Astrocyte (in vitro differentiated cells and primary cell): Measurements from ENCODE around the gene CAPN12. TPM values are rescaled to one million over a fixed set of nuclear protein-coding genes. Genes with fewer than 3 reads are reported as not detected.

Experiments used
- DNase-seq: peaks from one replicate; pipeline ENCODE4 v3.0.0-alpha.2; 2010; ENCODE audit warnings: low read depth
- FAIRE-seq: peaks from 2 replicates; lab custom pipeline; 2011; peaks lifted over from hg19 to GRCh38; lab: Jason Lieb, UNC
- H2AFZ ChIP-seq: 2 replicates; pipeline ENCODE4 v1.6.0; 2012; ENCODE audit warnings: low read depth, low read length, inconsistent platforms
- H3K27ac ChIP-seq: 2 replicates; pipeline ENCODE4 v1.5.1; 2011; ENCODE audit warnings: low read depth, low read length, inconsistent platforms
- H3K27me3 ChIP-seq: 2 replicates; pipeline ENCODE4 v1.6.0; 2011; ENCODE audit warnings: low read length, inconsistent platforms; ENCODE audit not compliant: insufficient read depth
- H3K36me3 ChIP-seq: 2 replicates; pipeline ENCODE4 v1.5.1; 2011; ENCODE audit warnings: low read length, inconsistent platforms; ENCODE audit not compliant: insufficient read depth
- H3K4me1 ChIP-seq: 2 replicates; pipeline ENCODE4 v1.5.1; 2011; ENCODE audit warnings: low read length, inconsistent platforms; ENCODE audit not compliant: insufficient read depth
- H3K4me2 ChIP-seq: 2 replicates; pipeline ENCODE4 v1.6.0; 2012; ENCODE audit warnings: low read length, inconsistent platforms
- H3K4me3 ChIP-seq: 2 replicates; pipeline ENCODE4 v1.5.1; 2011; ENCODE audit warnings: low read depth, mild to moderate bottlenecking, low read length, inconsistent platforms; ENCODE audit not compliant: insufficient read depth
- H3K79me2 ChIP-seq: 2 replicates; pipeline ENCODE4 v1.6.0; 2012; ENCODE audit warnings: mild to moderate bottlenecking, low read length, inconsistent platforms; ENCODE audit not compliant: insufficient read depth
- H3K9ac ChIP-seq: 2 replicates; pipeline ENCODE4 v1.6.0; 2012; ENCODE audit warnings: mild to moderate bottlenecking, low read length, inconsistent platforms
- H3K9me3 ChIP-seq: 2 replicates; pipeline ENCODE4 v1.5.1; 2012; ENCODE audit warnings: low read depth, mild to moderate bottlenecking, low read length, inconsistent platforms; ENCODE audit not compliant: insufficient read depth
- H4K20me1 ChIP-seq: 2 replicates; pipeline ENCODE4 v1.6.0; 2012; ENCODE audit warnings: low read length, inconsistent platforms; ENCODE audit not compliant: insufficient read depth
- H3K27ac Mint-ChIP-seq: one replicate; pipeline ENCODE4 v1.8.0; 2021; ENCODE audit warnings: mild to moderate bottlenecking, mixed read lengths; ENCODE audit not compliant: unreplicated experiment
- H3K27me3 Mint-ChIP-seq: one replicate; pipeline ENCODE4 v1.8.0; 2021; ENCODE audit warnings: low read depth, mixed read lengths; ENCODE audit not compliant: unreplicated experiment
- H3K36me3 Mint-ChIP-seq: one replicate; pipeline ENCODE4 v1.8.0; 2021; ENCODE audit warnings: low read depth, mixed read lengths; ENCODE audit not compliant: unreplicated experiment
- H3K4me1 Mint-ChIP-seq: one replicate; pipeline ENCODE4 v1.8.0; 2021; ENCODE audit warnings: low read depth, mixed read lengths; ENCODE audit not compliant: unreplicated experiment
- H3K4me3 Mint-ChIP-seq: one replicate; pipeline ENCODE4 v1.8.0; 2021; ENCODE audit warnings: mild to moderate bottlenecking, moderate library complexity, mixed read lengths; ENCODE audit not compliant: unreplicated experiment
- H3K9me3 Mint-ChIP-seq: one replicate; pipeline ENCODE4 v1.8.0; 2021; ENCODE audit warnings: mild to moderate bottlenecking, mixed read lengths; ENCODE audit not compliant: unreplicated experiment
- EZH2 ChIP-seq: IDR thresholded peaks from 2 replicates; pipeline ENCODE4 v1.6.1; 2012; ENCODE audit warnings: mild to moderate bottlenecking, low read length, inconsistent platforms; ENCODE audit not compliant: insufficient read depth
- total RNA-seq: library from RNA; stranded (reverse); gene quantifications from 2 replicates; pipeline ENCODE4 v1.2.1, GENCODE V29; 2021
- TF ChIP-seq, protein P1 (sequence below): IDR thresholded peaks from 2 replicates; pipeline ENCODE4 v1.5.1; 2011; ENCODE audit warnings: low read depth, mild to moderate bottlenecking, inconsistent platforms, low read length, moderate library complexity; ENCODE audit not compliant: insufficient read depth

CAPN12 gene
- total RNA-seq, 1 donor from 2014 or later: 4.6 TPM

DNA sequence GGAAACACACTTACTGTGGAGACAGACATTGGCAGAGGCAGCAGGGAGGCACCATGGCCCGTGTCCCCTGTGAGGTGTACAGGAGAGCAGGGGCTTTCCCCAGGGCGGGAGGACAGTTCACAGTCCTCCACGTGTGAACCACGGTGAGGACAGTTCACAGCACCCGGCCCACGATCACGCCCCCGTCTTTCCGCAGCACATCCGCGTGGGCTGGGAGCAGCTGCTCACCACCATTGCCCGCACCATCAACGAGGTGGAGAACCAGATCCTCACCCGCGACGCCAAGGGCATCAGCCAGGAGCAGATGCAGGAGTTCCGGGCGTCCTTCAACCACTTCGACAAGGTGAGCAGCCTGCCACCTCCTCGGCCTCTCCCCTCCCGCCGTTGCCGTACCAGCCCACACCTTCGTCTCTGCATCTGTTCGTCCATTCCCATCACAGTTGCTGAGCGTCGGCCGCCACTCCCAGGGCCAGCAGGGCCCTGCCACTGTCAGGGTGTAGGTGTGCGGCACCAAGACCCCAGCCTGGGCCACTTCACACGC is 17.4 kb downstream of the CAPN12 start:
- no peak overlapping the region for H2AFZ ChIP-seq
- no peaks in the 10 kb centered on the region for H3K9me3 Mint-ChIP-seq
- H3K27me3 Mint-ChIP-seq: no peaks in the 10 kb centered on the region
- H3K27me3 ChIP-seq: no peaks in the 10 kb centered on the region
- H3K4me3 Mint-ChIP-seq: no peak overlapping the region
- no peak overlapping the region for H3K9ac ChIP-seq
- peaks cover 60% of the 10 kb centered on the region for H4K20me1 ChIP-seq
- H3K4me3 ChIP-seq: no peak overlapping the region
- TF ChIP-seq, protein P1, sequence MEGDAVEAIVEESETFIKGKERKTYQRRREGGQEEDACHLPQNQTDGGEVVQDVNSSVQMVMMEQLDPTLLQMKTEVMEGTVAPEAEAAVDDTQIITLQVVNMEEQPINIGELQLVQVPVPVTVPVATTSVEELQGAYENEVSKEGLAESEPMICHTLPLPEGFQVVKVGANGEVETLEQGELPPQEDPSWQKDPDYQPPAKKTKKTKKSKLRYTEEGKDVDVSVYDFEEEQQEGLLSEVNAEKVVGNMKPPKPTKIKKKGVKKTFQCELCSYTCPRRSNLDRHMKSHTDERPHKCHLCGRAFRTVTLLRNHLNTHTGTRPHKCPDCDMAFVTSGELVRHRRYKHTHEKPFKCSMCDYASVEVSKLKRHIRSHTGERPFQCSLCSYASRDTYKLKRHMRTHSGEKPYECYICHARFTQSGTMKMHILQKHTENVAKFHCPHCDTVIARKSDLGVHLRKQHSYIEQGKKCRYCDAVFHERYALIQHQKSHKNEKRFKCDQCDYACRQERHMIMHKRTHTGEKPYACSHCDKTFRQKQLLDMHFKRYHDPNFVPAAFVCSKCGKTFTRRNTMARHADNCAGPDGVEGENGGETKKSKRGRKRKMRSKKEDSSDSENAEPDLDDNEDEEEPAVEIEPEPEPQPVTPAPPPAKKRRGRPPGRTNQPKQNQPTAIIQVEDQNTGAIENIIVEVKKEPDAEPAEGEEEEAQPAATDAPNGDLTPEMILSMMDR: no peak
- TF ChIP-seq EZH2: no peak
- H3K36me3 ChIP-seq: peaks cover 45% of the 10 kb centered on the region
- H3K4me2 ChIP-seq: no peak overlapping the region
- FAIRE-seq (no peak), DNase-seq (no peak)
- peaks cover 7% of the 10 kb centered on the region for H3K4me1 Mint-ChIP-seq
- peaks cover 26% of the 10 kb centered on the region for H3K36me3 Mint-ChIP-seq
- peaks cover 36% of the 10 kb centered on the region for H3K79me2 ChIP-seq
- peaks cover 9% of the 10 kb centered on the region for H3K4me1 ChIP-seq
- peak overlapping the region; percentile 2 for H3K27ac ChIP-seq
- H3K9me3 ChIP-seq: no peaks in the 10 kb centered on the region
- peak overlapping the region; percentile 59 for H3K27ac Mint-ChIP-seq

- Histone ChIP-seq H3K4me1 (peaks cover 9% of the 10 kb centered on the region), H3K27me3 (no peaks in the 10 kb centered on the region), H3K4me3 (no peak overlapping the region), H3K79me2 (peaks cover 42% of the 10 kb centered on the region), H3K9me3 (no peaks in the 10 kb centered on the region), H3K9ac (no peak overlapping the region), H4K20me1 (peaks cover 61% of the 10 kb centered on the region), H3K4me2 (no peak overlapping the region), H3K36me3 (peaks cover 40% of the 10 kb centered on the region), H2AFZ (no peak overlapping the region), H3K27ac (no peak overlapping the region)
- Mint-ChIP-seq H3K4me3 (no peak overlapping the region), H3K4me1 (peaks cover 7% of the 10 kb centered on the region), H3K27ac (peak overlapping the region; percentile 59), H3K27me3 (no peaks in the 10 kb centered on the region), H3K36me3 (peaks cover 23% of the 10 kb centered on the region), H3K9me3 (no peaks in the 10 kb centered on the region)
- DNase-seq: no peak
- no peak for TF ChIP-seq EZH2
- TF ChIP-seq, protein P1: no peak
- FAIRE-seq: no peak
Observed at GRCh38 chr19:38726284-38726673, 18.0 kb downstream of the CAPN12 start.

DNA sequence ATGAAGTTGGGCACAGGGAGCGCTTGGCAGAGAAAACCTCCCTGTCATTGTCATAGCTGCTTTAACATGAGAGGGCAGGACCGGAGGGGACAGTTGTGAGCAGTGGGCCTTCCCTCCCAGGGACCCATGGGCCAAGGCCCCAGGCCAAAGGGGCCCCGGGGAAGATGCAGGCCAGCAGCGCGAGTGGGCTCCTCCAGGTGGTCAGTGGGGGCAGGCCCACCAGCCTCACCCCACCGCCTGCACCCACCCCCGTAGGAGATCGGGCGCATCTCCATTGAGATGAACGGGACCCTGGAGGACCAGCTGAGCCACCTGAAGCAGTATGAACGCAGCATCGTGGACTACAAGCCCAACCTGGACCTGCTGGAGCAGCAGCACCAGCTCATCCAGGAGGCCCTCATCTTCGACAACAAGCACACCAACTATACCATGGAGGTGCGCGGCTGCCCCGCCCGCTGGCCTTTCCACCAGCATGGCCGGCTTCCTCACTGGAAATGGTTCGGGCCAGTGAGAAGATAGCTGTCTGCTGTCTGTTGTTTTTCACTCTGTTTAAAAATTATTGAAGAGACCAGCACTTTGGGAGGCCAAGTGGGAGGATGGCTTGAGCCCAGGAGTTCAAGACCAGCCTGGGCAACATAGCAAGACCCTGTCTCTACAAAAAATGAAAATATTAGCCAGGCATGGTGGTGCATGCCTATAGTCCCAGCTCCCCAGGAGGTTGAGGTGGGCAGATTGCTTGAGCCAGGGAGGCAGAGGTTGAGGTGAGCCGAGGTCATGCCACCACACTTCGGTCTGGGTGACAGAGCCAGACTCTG is 18.6 kb downstream of the CAPN12 start:
- Histone ChIP-seq H3K4me1 (peaks cover 11% of the 10 kb centered on the region), H3K79me2 (peaks cover 46% of the 10 kb centered on the region), H3K27me3 (no peaks in the 10 kb centered on the region), H3K4me3 (no peak overlapping the region), H4K20me1 (peaks cover 62% of the 10 kb centered on the region), H3K4me2 (no peak overlapping the region), H3K9ac (no peak overlapping the region), H3K36me3 (peaks cover 40% of the 10 kb centered on the region), H3K27ac (no peak overlapping the region), H2AFZ (no peak overlapping the region), H3K9me3 (no peaks in the 10 kb centered on the region)
- no peaks in the 10 kb centered on the region for H3K9me3 Mint-ChIP-seq
- no peaks in the 10 kb centered on the region for H3K27me3 Mint-ChIP-seq
- H3K27ac Mint-ChIP-seq: no peak overlapping the region
- no peak overlapping the region for H3K4me3 Mint-ChIP-seq
- no peak for FAIRE-seq
- DNase-seq: no peak
- TF ChIP-seq EZH2: no peak
- TF ChIP-seq, protein P1: no peak
- peaks cover 7% of the 10 kb centered on the region for H3K4me1 Mint-ChIP-seq
- peaks cover 23% of the 10 kb centered on the region for H3K36me3 Mint-ChIP-seq
